Measurements from ENCODE around the gene STH.
"Not testable (repeated sequence)": the region's sequence is repeated elsewhere in the genome, so short reads cannot be mapped to it uniquely, and the experiment has no call there.

Gene STH

GRCh38 chr17:46020023-46020761 is 21.1 kb downstream of the STH start:
- Histone ChIP-seq H3K36me3 (ENCODE audit: control insufficient read depth in 2 of 2, insufficient read depth in 1 of 2, low read length in 2 of 2) (peaks cover 0 to 16% of the 10 kb centered on the region in 2 experiments; a peak in 2 of 3 replicates), H3K4me1 (ENCODE audit: control insufficient read depth, insufficient read depth, low read length) (no peaks in the 10 kb centered on the region), H3K4me3 (ENCODE audit: low read depth, low read length) (no peak overlapping the region), H3K27ac (ENCODE audit: extremely low read depth, low read depth, low read length) (no peak overlapping the region), H3K9me3 (ENCODE audit: control insufficient read depth, insufficient read depth, low read depth, low read length) (no peaks in the 10 kb centered on the region)
- POLR2A ChIA-PET: no interaction called here
- CTCF ChIA-PET: interaction anchor here (0.7 to 1.1 kb wide), 2 partner anchors 25 to 248 kb away, joined by 4 read pairs; no protein-coding TSS in a partner anchor
- TF ChIP-seq ZNF311 (tag by site-specific recombination; IDR thresholded peaks at IDR 0.05; ENCODE audit: borderline replicate concordance) (no peak), ZNF148 (tag by site-specific recombination; IDR thresholded peaks at IDR 0.05; ENCODE audit: borderline replicate concordance) (no peak), ZNF521 (tag by site-specific recombination; IDR thresholded peaks at IDR 0.05) (no peak), ZNF623 (tag by site-specific recombination; IDR thresholded peaks at IDR 0.05) (no peak), PRDM10 (tag by site-specific recombination; IDR thresholded peaks at IDR 0.05) (no peak)

- ChIA-PET POLR2A (no interaction called here), CTCF (interaction anchor here (0.7 to 1.1 kb wide), 2 partner anchors 24 to 249 kb away, joined by 4 read pairs; no protein-coding TSS in a partner anchor)
- Histone ChIP-seq H3K4me3 (ENCODE audit: low read depth, low read length) (no peak overlapping the region), H3K36me3 (ENCODE audit: control insufficient read depth in 2 of 2, insufficient read depth in 1 of 2, low read length in 2 of 2) (peaks cover 0 to 24% of the 10 kb centered on the region in 2 experiments; a peak in 2 of 3 replicates), H3K4me1 (ENCODE audit: control insufficient read depth, insufficient read depth, low read length) (no peaks in the 10 kb centered on the region), H3K9me3 (ENCODE audit: control insufficient read depth, insufficient read depth, low read depth, low read length) (no peaks in the 10 kb centered on the region), H3K27ac (ENCODE audit: extremely low read depth, low read depth, low read length) (no peak overlapping the region)
- no peak for TF ChIP-seq ZNF561 (tag by site-specific recombination; IDR thresholded peaks at IDR 0.05; ENCODE audit: borderline replicate concordance)
- no peak for TF ChIP-seq ZNF785 (tag by site-specific recombination; IDR thresholded peaks at IDR 0.05)
- TF ChIP-seq ZNF621 (tag by site-specific recombination; IDR thresholded peaks at IDR 0.05): no peak
- no peak for TF ChIP-seq ZNF704 (tag by site-specific recombination; IDR thresholded peaks at IDR 0.05)
- no peak for TF ChIP-seq ZNF426 (tag by site-specific recombination; IDR thresholded peaks at IDR 0.05)
- no peak for TF ChIP-seq MZF1 (tag by site-specific recombination; IDR thresholded peaks at IDR 0.05; ENCODE audit: borderline replicate concordance)
- TF ChIP-seq MEIS1 (CRISPR knock-in tag; IDR thresholded peaks at IDR 0.05; ENCODE audit: borderline replicate concordance): no peak
- TF ChIP-seq BCL11B (tag by site-specific recombination; IDR thresholded peaks at IDR 0.05; ENCODE audit: low read depth): no peak
- no peak for TF ChIP-seq ZNF513 (tag by site-specific recombination; IDR thresholded peaks at IDR 0.05)
- TF ChIP-seq ZNF19 (tag by site-specific recombination; IDR thresholded peaks at IDR 0.05; ENCODE audit: low read depth): no peak
- TF ChIP-seq ZNF580 (tag by site-specific recombination; IDR thresholded peaks at IDR 0.05): no peak
- no peak for TF ChIP-seq ZNF10 (tag by site-specific recombination; IDR thresholded peaks at IDR 0.05)
- TF ChIP-seq ZXDB (tag by site-specific recombination; IDR thresholded peaks at IDR 0.05): no peak
Observed at GRCh38 chr17:46020998-46021397, 21.9 kb downstream of the STH start.

- H3K4me1 ChIP-seq (ENCODE audit: control insufficient read depth, insufficient read depth, low read length); H3K9me3 ChIP-seq (ENCODE audit: control insufficient read depth, insufficient read depth, low read depth, low read length); H3K27ac ChIP-seq (ENCODE audit: extremely low read depth, low read depth, low read length); H3K4me3 ChIP-seq (ENCODE audit: low read depth, low read length); POLR2A ChIA-PET; CTCF ChIA-PET: not testable (repeated sequence)
- peaks cover 0 to 48% of the 10 kb centered on the region in 2 experiments; a peak in 1 of 3 replicates for H3K36me3 ChIP-seq (ENCODE audit: control insufficient read depth in 2 of 2, insufficient read depth in 1 of 2, low read length in 2 of 2)
Observed at GRCh38 chr17:46023366-46023765, 24.3 kb downstream of the STH start.

Measured in HEK293 (cell line).